Mucosa of rectum (tissue), 2 donors: Measurements from ENCODE around the gene GPC1.

ENCODE experiments used
- H3K27ac ChIP-seq, 2 donors: one replicate each; pipeline ENCODE4 v1.7.0; 2013; ENCODE audit warnings: inconsistent platforms in 2 of 2, low read depth in 2 of 2, low read length in 2 of 2
- H3K27me3 ChIP-seq, 2 donors: one replicate each; pipeline ENCODE4 v1.7.0; 2013; ENCODE audit warnings: low read length in 2 of 2; ENCODE audit not compliant: control insufficient read depth in 2 of 2, insufficient read depth in 2 of 2
- H3K36me3 ChIP-seq, 2 donors: one replicate each; pipeline ENCODE4 v1.7.0; 2013; ENCODE audit warnings: low read length in 2 of 2; ENCODE audit not compliant: control insufficient read depth in 2 of 2, insufficient read depth in 2 of 2
- H3K4me1 ChIP-seq, 2 donors: one replicate each; pipeline ENCODE4 v1.7.0; 2013; ENCODE audit warnings: low read length in 2 of 2, mild to moderate bottlenecking in 1 of 2; ENCODE audit not compliant: control insufficient read depth in 2 of 2, insufficient read depth in 2 of 2
- H3K4me3 ChIP-seq, 2 donors: one replicate each; pipeline ENCODE4 v1.7.0; 2013; ENCODE audit warnings: low read length in 2 of 2
- H3K9ac ChIP-seq, 2 donors: one replicate each; pipeline ENCODE4 v1.7.0; 2013; ENCODE audit warnings: low read length in 2 of 2, low read depth in 1 of 2, mild to moderate bottlenecking in 1 of 2
- H3K9me3 ChIP-seq, 2 donors: one replicate each; pipeline ENCODE4 v1.7.0; 2013; ENCODE audit warnings: low read length in 2 of 2; ENCODE audit not compliant: control insufficient read depth in 2 of 2
- donor health status: healthy.
- donor health status: Normal muscosa, but diverticular disease.

Gene GPC1

DNA sequence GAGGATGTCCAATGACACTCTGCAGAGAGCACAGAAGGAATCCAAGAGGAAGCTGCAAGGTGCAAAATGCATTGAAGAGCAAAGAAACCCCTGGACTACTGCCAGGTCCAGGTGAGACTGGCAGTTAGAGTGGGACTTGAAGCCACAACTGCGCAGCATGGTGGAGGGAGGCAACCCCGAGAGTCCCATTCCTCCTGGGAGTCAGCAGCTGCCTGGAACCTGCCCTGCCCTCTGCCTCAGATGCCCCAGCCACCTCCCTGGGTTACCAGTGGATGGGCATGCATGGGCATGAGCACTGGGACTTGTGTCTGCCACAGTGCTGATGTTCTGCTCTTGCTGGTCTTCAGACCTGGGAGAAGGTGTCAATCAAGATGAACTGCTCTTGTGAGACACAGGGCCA, 79.2 kb downstream of the GPC1 start:
- H3K4me3 ChIP-seq: no peak overlapping the region
- no peaks in the 10 kb centered on the region for H3K4me1 ChIP-seq
- H3K9ac ChIP-seq: no peak overlapping the region

DNA sequence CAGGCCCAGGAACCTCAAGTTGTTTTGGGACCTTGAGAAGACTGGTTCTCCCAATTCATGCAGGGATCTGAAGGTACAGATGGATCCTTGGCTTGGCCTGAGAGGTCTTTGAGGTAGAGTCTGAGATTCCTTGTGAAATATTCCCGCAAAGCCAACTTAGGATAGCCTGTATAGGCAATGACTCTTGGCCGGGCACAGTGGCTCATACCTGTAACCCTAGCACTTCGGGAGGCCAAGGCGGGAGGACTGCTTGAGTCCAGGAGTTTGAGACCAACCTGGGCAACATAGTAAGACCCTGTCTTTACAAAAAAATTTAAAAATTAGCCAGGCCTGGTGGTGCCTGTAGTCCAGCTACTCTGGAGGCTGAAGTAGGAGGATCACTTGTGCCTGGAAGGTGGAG, 81.9 kb downstream of the GPC1 start:
- Histone ChIP-seq H3K4me1 (no peaks in the 10 kb centered on the region), H3K36me3 (peaks cover 1 to 8% of the 10 kb centered on the region in 2 donors), H3K4me3 (no peak overlapping the region), H3K27ac (no peak overlapping the region), H3K9me3 (no peaks in the 10 kb centered on the region), H3K9ac (no peak overlapping the region), H3K27me3 (no peaks in the 10 kb centered on the region)

More for the DNA sequence above, 79.2 kb downstream of the GPC1 start:
- no peaks in the 10 kb centered on the region for H3K9me3 ChIP-seq
- no peaks in the 10 kb centered on the region for H3K27me3 ChIP-seq
- peaks cover 0 to 5% of the 10 kb centered on the region in 2 donors for H3K36me3 ChIP-seq
- H3K27ac ChIP-seq: no peak overlapping the region
